Breast epithelium (tissue), 3 donors: Measurements from ENCODE around the gene PLCB3.

Source experiments
- CTCF ChIP-seq, 3 donors: fragments of 450-650 bp; IDR thresholded peaks; one replicate each; pipeline ENCODE4 v1.5.1; 2016 to 2017; ENCODE audit warnings: antibody characterized with exemption in 3 of 3, mild to moderate bottlenecking in 3 of 3, moderate library complexity in 3 of 3
- POLR2A ChIP-seq: fragments of 450-650 bp; IDR thresholded peaks from one replicate; pipeline ENCODE4 v1.6.1; 2016; ENCODE audit warnings: antibody characterized with exemption, mild to moderate bottlenecking, moderate library complexity
- POLR2AphosphoS5 ChIP-seq, 3 donors: sonication (generic); formaldehyde crosslinking; IDR thresholded peaks; one replicate each; pipeline ENCODE4 v1.6.1; 2017; ENCODE audit warnings: antibody characterized with exemption in 3 of 3

- TF ChIP-seq CTCF (IDR thresholded peaks at IDR 0.05), result no peak
- no peak for TF ChIP-seq POLR2A
- no peak for TF ChIP-seq POLR2AphosphoS5 (IDR thresholded peaks at IDR 0.05)
Measured at GRCh38 chr11:64288353-64288750, 37.0 kb downstream of the PLCB3 start.
